ENCODE results near the gene EMSY.
A peak's percentile ranks its signal among the peaks of the same experiment; 100 is the strongest.
"Not testable (repeated sequence)": the region's sequence is repeated elsewhere in the genome, so short reads cannot be mapped to it uniquely, and the experiment has no call there.

Gene EMSY, protein sequence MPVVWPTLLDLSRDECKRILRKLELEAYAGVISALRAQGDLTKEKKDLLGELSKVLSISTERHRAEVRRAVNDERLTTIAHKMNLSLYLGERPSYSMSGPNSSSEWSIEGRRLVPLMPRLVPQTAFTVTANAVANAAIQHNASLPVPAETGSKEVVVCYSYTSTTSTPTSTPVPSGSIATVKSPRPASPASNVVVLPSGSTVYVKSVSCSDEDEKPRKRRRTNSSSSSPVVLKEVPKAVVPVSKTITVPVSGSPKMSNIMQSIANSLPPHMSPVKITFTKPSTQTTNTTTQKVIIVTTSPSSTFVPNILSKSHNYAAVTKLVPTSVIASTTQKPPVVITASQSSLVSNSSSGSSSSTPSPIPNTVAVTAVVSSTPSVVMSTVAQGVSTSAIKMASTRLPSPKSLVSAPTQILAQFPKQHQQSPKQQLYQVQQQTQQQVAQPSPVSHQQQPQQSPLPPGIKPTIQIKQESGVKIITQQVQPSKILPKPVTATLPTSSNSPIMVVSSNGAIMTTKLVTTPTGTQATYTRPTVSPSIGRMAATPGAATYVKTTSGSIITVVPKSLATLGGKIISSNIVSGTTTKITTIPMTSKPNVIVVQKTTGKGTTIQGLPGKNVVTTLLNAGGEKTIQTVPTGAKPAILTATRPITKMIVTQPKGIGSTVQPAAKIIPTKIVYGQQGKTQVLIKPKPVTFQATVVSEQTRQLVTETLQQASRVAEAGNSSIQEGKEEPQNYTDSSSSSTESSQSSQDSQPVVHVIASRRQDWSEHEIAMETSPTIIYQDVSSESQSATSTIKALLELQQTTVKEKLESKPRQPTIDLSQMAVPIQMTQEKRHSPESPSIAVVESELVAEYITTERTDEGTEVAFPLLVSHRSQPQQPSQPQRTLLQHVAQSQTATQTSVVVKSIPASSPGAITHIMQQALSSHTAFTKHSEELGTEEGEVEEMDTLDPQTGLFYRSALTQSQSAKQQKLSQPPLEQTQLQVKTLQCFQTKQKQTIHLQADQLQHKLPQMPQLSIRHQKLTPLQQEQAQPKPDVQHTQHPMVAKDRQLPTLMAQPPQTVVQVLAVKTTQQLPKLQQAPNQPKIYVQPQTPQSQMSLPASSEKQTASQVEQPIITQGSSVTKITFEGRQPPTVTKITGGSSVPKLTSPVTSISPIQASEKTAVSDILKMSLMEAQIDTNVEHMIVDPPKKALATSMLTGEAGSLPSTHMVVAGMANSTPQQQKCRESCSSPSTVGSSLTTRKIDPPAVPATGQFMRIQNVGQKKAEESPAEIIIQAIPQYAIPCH (N-terminal part only)

DNA sequence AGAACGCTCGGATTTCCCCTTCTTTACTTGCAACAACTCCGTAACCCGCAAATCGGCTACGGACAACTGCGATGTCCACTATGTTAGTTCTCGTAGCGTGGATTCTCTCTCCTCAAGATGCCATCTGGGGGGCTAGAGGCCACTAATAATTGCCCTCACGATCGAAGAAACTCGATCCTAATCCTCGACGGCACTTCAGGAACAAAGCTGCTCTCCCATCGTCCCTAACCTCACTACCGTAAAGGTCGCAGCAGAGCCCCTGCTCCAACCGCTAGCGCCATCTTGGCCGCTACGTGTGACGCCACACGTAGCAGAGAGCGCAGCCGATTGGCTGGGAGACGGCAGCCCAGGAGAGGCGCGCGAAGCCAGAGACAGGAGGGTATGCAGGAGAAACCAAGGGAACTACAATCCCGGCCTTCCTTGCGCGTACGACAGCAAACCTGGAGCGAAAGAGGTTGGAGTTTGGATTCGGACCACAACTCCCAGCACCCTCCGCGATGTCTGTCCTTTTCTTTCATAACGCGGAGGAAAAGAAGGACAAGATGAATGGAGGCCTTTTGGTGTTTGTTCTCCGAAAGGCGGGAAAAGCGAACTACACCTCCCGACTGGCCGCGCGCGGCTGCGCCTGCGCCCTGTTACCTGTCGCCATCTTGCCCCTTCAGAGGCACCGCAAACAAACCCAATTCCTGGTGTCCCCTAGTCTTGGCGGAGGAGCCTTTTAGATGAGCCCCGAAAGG, at the start of gene EMSY:
TSS of gene EMSY (plus strand) at position 635 of the 737 bp plus-strand sequence. CDS start 1,921 bp downstream, outside the sequence.
- DNase-seq, result peak; percentile 94

DNA sequence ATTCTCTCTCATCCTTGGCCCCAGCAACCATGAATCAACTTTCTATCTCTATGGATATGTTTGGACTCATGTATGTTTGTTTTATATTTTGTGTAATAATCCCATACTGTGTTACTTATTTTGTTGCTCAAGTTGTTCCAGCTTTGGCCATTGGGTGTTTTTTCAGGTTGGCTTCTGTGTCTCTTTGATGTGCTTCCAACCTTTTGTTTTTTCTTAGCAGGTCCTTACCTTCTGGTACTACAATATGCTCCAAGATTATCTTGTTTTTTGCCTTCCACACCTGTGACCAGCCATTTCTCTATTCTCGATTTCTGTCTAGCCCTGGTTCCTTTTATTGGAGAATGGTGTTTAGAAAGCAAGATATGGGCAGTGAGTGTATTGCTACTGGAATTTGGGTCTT, 49.5 kb upstream of the EMSY start:
- DNase-seq, result no peak

DNA sequence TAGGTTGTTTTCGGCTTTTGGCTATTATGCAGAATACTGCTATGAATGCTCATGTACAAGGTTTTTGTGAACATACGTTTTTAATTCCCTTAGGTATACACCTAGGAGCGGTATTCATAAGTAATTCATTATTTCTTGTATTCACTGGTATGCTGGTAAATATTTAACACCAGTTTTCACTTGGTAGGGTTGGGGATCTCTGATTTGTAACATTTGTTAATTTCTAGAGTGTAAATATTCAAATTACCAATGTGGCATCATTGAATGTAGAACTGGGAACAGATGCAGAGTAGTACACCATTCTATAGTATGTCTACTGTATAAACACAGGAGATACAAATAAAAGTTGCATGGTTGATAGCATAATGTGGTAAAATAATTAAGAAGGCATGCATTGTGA, 47.4 kb upstream of the EMSY start:
- DNase-seq, result no peak

DNA sequence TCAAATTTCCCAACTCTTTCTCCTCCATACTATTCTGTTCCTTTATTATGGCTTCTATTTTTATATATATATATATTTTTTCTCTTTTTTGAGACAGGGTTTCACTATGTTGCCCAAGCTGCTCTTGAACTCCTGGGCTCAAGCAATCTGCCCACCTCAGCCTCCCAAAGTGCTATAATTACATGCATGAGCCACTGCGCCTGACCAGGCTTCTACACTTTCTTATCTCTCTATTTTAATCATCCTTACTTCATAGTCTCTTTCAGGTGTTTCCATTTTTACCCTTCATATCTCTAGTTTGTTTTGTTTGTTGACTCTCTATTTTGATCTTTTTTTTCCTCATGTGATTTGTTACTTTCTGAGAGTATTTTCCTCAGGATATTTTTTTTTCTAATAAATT, 43.9 kb upstream of the EMSY start:
- DNase-seq, result no peak

DNA sequence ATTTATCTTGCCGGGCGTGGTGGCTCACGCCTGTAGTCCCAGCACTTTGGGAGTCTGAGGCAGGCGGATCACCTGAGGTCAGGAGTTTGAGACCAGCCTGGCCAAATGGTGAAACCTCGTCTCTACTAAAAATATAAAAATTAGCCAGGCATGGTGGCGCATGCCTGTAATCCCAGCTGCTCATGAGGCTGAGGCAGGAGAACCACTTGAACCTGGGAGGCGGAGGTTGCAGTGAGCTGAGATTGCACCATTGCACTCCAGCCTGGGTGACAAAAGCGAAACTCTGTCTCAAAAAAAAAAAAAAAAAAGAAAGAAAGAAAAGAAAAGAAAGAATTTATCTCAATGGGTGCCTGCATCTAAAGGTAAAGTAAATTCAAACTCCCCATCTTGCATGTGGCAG, 43.3 kb upstream of the EMSY start:
- not testable (repeated sequence) for DNase-seq

DNA sequence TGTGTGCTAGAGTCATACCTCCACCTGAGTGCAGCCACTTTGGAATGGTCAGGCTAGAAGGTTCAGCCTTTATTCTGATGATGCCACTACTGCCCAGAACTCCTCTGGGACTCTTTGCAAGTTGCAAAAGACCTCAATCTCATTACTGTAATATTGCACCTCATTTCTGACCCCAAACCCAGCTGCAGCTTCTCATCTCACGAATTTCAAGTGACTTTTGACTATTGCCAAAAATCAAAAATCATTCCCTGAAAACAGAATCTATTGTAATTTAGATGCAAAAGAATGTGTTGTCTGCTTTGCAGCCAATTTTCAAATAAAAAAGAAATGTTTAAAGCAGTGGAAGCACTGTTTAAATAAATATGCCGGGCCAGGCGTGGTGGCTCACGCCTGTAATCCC, 38.5 kb upstream of the EMSY start:
- DNase-seq, result no peak

DNA sequence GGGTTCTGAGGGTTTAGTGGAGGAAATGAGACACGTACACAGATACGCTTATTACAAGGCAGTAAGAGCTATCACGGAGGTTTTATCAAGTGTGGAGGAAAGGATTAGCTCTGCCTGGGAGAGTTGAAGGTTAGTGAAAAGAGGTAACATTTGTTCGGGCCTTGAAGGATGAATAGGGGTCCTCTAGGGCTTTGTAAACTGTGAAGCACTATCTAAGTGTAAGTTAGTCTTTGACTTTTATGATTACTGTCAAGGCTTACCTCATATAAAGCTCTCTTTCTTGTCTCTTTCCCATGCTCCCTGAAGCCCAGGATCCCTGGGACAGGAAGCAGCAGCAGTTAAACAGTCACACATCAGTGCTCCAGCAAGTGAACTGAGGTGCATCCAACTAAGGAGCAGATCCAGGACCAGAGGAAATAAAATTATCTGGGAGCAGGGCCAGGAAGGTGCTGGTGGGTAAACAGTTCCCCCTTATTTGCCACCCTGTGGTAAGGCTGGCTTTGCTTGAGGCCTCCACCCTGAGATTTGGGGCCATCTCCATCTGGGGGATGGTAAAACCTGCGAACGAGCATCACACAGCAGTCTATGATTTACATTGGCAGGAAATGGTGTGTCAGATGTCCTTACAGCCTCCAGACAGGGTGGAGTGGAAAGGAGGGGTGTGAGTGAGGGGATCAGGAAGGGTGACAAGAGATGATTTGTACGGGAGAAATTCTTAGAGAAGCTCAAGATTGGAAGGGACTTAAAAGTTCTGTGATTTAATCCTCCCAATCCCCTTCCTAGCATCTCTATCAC, 36.5 kb upstream of the EMSY start:
- DNase-seq, result peak; percentile 3

DNA sequence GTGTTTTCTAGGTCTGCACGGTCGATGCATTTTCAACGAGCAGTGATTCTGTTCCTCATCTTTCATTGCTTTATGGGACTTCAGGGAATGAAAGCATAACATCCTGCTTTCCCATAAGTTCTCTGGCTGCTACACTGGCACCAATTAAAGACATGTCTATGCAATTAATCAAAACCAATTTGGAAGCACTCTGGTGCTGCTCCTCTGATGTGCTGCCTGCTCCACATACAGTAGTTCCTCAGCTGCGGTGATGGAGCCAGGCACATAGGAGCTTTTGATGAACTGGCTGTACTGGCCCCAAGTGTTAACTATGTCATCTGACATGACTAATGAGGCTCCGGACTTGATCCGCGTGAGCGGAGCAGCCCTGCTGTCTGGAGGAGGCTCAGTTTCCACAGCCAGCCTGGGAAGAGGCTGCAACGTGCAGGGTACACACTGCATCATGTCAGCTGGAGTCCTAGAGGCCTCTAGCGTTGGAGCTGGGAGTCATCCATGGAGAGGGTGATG, 33.9 kb upstream of the EMSY start:
- DNase-seq, result no peak

DNA sequence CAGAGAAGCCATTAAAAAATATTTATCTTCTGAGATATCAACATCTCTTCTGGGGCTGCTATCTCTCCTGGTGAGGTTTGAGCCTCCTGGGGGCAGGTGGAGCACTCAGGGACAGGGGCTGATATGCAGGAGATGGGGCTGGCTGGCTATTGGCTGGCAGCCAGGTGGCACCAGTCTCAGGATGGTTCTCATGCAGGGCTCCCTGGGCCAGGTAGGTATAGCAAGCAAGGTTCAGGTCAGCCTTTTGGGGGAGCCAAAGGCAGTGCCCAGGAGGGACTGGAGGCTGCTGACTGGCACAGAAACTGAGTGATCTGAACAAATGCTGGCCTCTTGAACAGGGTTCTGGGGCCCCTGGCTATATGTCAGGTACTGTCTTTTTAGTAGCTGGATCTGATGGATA, 29.7 kb upstream of the EMSY start:
- no peak for DNase-seq

DNA sequence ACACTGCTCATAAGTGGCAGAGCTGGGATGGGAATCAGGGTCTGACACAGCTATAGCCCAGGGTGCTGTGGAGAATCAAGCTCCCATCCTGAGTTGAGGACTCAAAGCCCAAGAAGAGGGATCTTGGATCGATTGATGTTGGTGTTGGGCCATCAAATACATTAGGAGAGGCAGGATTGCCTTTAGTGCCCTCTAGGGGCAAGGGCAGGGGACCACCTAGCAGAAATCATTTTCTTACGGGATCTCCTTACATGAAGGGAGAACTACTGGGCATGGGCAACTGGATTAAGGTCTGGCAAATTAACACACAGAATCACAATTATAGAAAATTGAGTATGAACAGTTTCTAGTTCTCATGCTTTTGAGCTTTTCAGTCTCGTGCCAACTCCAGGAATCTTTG, 24.9 kb upstream of the EMSY start:
- no peak for DNase-seq

DNA sequence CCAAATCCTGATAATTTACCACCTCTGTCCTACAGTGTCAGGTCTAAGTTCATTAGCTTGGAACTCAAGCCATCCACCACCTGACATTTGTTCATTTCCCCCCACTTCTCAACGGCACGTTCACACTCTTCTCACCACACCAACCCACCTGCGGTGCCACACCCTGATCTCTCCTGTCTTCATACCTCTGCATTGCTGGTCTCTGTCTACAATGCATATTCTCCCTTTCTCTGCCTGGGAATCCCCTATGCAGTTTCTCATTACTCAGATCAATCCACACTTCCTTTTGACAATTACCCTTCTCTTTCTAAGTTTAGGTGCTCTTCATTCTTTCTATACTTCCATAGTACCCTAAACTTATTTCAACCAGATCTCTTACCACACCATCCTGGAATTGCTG, 20.4 kb upstream of the EMSY start:
- no peak for DNase-seq

DNA sequence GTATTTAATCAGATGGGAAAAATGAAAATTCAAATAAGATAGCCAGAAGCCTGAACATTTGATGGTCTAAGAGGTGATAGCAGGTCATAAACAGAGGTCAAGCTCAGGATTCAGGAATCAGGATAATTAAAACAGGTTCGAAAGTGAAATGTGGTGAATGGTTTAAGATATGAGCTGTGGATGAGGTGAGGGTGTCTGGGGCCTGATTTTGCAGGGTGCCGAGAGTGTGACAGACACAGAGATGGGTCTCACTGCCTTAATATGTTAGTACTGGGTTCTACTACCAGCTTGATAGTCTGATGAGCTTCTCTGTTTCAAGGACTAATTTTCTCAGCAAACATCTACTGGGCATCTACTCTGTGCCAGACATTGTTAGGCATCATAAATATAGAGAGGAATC, 19.9 kb upstream of the EMSY start:
- no peak for DNase-seq

DNA sequence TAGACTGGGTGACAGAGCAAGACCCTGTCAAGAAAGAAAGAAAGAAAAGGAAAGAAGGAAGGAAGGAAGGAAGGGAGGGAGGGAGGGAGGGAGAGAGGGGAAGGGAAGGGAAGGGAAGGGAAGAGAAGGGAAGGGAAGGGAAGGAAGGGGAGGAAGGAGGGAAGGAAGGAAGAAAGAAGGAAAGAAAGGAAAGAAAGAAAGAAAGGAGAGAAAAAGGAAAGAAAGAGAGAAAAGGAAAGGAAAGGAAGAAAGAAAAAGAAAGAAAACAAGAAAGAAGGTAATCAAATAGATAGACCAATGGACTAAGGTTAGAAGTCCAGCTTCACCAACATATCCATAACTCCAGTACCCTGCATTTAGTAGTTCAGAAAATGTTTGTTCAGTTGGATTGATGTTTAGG, 18.2 kb upstream of the EMSY start:
- no peak for DNase-seq

DNA sequence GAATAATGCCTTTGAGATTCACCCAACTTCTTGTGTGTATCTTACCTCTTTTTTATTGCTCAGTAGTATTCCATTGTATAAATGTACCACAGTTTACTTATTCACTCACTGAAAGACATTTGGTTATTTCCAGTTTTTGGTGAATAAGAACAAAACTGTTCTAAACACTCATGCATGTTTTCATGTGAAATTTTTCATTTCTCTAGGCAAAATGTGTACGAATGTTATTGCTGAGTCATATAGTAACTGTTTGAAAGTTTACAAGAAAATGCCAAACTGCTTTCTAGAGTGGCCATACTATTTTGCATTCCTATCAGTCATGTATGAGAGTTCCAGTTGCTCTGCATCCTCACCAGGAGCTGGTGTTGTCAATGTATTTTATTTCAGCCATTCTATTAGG, 8.8 kb upstream of the EMSY start:
- no peak for DNase-seq

DNA sequence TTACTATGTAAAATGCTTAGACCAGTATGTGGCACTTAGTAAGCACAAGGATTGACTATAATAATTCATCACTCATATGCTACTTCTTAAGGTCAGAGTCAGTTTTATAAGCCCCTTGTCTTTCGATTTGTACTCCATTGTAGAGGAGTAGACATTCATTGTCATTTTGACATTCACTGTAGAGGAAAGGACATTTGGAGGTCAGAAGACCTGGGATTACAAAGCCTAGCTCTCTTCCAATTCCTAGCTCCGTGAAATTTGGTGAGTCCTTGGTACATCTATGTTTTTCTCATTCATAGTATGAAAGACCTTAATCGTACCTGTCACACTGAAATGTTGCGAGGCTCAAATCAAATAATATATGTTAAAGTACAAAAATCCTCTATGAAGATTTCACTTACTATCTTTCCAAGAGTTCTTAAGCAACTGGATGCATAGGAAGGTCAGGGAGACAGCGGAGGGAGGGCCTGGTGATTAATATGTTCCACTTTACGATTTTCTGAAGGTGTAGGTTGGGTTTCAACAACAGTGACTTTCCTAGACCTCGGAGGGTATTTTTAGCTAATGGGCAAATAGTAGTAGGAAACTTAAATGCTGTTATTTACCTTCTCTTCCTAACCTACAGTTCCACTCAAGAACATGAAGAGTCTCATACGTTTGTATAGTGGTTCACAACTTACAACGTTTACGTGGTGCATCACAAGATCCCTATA, 1.4 kb upstream of the EMSY start:
- no peak for DNase-seq

DNA sequence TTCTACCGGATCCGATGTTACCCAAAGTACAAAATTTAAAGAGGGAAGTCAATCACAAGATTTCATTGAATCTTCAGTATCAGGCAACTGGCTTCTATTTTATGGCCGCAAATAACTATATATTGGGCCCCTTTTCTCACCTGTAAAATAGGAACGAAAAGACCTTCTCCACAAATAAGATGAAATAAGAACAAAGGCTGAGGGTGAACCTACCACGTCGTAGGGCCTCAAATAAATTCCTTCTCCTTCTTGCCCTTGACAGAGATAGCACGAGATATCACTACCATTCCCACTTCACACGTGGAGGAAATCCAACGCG, 794 bp upstream of the EMSY start:
- no peak for DNase-seq

DNA sequence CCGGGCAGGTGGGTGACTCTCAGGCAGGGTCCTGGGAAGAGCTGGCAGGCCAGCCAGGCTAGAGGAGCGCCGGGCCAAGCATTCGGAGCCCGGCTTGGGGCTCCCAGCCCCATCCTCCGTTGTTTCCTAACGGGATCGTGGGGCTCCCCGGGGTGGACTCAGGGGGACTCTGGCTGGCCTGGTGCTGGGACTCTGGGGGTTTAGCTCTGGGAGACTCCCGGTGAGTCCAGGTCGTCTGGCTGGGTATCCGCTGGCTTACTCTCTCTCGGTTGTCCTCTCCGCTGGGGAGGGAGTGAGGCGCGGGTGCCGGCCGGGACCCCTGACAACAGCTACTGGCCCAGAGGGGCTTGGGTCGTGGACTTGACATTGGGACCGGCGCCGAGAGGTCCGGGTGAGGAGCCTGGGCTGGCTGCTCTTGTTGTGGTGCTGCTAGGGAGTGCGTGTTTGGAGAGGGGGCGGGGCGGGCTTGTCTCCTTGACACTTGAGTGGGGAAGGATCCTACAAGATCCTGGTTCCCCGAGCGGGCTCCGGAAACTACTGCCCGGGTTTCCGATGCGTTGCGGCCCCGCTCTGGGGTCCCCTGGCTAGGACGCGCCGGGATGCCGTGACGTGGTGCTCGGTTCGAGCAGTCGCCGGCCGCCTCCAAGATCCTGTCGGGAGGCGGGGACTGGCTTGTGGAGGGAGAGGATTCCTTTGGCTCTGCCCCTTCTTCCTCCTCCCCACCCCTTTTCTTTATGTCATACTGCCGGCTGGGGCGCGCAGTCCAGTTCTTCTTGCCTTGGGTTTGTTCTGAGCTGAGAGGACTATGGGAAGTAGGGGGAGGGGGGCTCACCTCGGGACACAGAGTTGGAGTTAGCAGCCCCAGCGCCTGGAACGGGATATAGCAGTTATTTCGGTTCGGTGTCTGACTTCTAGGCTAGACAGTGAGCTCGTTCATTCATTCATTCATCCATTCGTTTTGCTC, 585 bp downstream of the EMSY start:
- peak; percentile 23 for DNase-seq

DNA sequence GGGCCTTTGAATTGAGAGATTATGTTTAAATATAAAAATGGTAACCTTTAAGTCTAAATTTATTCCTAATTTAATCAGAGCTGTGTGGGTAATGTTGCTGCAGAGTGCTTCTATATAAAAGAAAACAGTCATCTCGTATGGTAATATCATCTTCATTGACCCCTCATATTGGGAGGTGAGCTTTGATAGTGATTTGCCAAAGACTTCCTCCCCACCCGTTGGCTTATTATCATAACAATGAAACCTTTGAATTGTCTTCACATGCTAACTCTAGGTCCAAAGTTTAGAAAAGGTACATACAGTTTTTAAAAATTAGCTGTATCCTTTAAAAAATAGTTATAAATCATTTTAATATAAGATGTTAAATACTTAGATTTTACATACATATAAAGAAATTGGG, 3.7 kb downstream of the EMSY start:
- no peak for DNase-seq

DNA sequence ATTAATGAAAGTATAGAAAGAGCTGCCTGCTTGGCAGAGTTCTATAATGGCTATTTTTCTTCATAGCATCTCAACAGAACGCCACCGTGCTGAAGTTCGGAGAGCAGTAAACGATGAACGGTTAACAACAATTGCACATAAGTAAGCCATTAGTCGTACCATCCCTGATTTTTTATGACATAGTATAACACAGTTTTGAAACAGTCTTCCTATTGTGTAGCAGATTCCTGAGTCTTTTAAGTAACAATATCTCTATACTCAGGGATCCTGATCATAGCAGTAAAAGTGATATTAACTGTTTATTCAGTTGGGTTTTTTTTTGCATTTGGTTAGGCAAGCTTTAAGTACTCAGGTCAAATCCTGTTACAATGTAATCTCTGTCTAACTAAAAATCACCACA, 8.4 kb downstream of the EMSY start:
- DNase-seq, result no peak

DNA sequence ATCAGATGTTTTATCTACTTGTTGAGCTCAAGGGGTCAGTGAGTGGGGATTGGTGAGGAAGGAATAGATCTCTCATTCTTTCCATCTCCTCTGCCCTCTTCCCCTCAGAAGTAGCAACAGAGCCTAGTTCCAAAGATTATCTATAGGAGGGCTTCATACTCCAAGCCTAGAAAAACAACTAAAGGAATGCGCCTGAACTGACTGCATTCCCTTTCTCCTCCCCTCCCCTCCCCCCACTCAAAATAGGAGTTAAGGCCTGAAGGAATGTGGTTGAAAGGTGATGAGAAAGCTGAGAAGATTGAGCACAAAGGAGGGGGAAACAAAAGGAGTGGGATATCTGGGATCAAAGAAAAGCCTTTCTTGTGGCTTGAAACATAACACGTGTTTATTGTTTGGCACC, 10.5 kb downstream of the EMSY start:
- DNase-seq, result no peak

All from NCI-H2107 (cell line).